Epithelial cell of proximal tubule (primary cell): ENCODE results near the gene CRYGS. TPM values are rescaled to one million over a fixed set of nuclear protein-coding genes. Genes with fewer than 3 reads are reported as not detected.
"Not testable (repeated sequence)": the region's sequence is repeated elsewhere in the genome, so short reads cannot be mapped to it uniquely, and the experiment has no call there.

Source experiments
- DNase-seq: peaks from one replicate; pipeline ENCODE4 v3.0.0-alpha.2; 2011; ENCODE audit warnings: low read depth
- H3K4me3 ChIP-seq: 2 replicates; pipeline ENCODE4 v1.5.1; 2011; ENCODE audit warnings: low read depth, mild to moderate bottlenecking, low read length
- CTCF ChIP-seq: conservative IDR thresholded peaks from 2 replicates; pipeline ENCODE4 v1.5.1; 2012; ENCODE audit warnings: low read depth, mild to moderate bottlenecking, low read length
- total RNA-seq: library from RNA; depleted of rRNA; stranded (reverse); fragments of >200 nt; gene quantifications from 2 replicates; pipeline ENCODE4 v1.2.3, GENCODE V29; 2015

The CRYGS gene
- total RNA-seq, 1 donor from 2014 or later: not detected

- DNase-seq: no peak
- no peak for TF ChIP-seq CTCF
- H3K4me3 ChIP-seq: no peak overlapping the region
Measured at GRCh38 chr3:186588632-186589031, 44.5 kb upstream of the CRYGS start.

- TF ChIP-seq CTCF: no peak
- DNase-seq: no peak
Measured at GRCh38 chr3:186587183-186587582, 43.0 kb upstream of the CRYGS start.

GRCh38 chr3:186586245-186586644, 42.1 kb upstream of the CRYGS start:
- not testable (repeated sequence) for H3K4me3 ChIP-seq, DNase-seq

More at GRCh38 chr3:186587183-186587582, 43.0 kb upstream of the CRYGS start:
- H3K4me3 ChIP-seq: no peak overlapping the region

- no peak for TF ChIP-seq CTCF
- no peak overlapping the region for H3K4me3 ChIP-seq
- DNase-seq: no peak
Measured at GRCh38 chr3:186583831-186584230, 39.7 kb upstream of the CRYGS start.

GRCh38 chr3:186582541-186582940, 38.4 kb upstream of the CRYGS start:
- no peak overlapping the region for H3K4me3 ChIP-seq
- no peak for DNase-seq
- no peak for TF ChIP-seq CTCF

- no peak overlapping the region for H3K4me3 ChIP-seq
- DNase-seq: no peak
- TF ChIP-seq CTCF: no peak
Measured at GRCh38 chr3:186580785-186581184, 36.6 kb upstream of the CRYGS start.

- DNase-seq: no peak
- no peak for TF ChIP-seq CTCF
Measured at GRCh38 chr3:186577521-186577920, 33.3 kb upstream of the CRYGS start.

GRCh38 chr3:186571644-186572013, 27.4 kb upstream of the CRYGS start:
- no peak for TF ChIP-seq CTCF
- H3K4me3 ChIP-seq: peak overlapping the region; percentile 91
- DNase-seq: no peak

More at GRCh38 chr3:186577521-186577920, 33.3 kb upstream of the CRYGS start:
- no peak overlapping the region for H3K4me3 ChIP-seq
